IPS DF 19.7 (cell line): Measurements from ENCODE around the gene MAP3K8.
"Not testable (repeated sequence)": the region's sequence is repeated elsewhere in the genome, so short reads cannot be mapped to it uniquely, and the experiment has no call there.

Experiments used
- DNase-seq: peaks from one replicate; pipeline ENCODE4 v3.0.0-alpha.2; 2013; ENCODE audit warnings: low read depth, low spot score

Gene MAP3K8

GRCh38 chr10:30447125-30447799, 13.3 kb downstream of the MAP3K8 start:
- no peak for DNase-seq

DNA sequence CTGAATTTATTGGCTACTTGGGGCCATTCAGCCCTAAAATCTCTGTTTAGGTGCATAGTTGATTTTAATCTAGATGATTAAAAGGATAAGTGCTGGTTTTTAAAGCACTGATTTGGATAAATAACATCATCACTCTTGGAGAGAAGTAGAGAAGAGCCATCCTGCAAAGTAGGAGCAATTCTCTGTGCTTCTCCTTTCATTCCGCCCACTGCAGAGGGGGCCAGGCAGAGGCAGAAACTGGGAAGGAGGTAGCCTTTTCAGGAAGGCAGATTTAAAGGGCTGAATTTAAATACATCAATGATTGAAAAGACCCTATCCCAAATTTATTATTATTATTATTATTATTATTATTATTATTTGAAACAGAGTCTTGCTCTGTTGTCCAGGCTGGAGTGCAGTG, 14.1 kb downstream of the MAP3K8 start:
- no peak for DNase-seq

DNA sequence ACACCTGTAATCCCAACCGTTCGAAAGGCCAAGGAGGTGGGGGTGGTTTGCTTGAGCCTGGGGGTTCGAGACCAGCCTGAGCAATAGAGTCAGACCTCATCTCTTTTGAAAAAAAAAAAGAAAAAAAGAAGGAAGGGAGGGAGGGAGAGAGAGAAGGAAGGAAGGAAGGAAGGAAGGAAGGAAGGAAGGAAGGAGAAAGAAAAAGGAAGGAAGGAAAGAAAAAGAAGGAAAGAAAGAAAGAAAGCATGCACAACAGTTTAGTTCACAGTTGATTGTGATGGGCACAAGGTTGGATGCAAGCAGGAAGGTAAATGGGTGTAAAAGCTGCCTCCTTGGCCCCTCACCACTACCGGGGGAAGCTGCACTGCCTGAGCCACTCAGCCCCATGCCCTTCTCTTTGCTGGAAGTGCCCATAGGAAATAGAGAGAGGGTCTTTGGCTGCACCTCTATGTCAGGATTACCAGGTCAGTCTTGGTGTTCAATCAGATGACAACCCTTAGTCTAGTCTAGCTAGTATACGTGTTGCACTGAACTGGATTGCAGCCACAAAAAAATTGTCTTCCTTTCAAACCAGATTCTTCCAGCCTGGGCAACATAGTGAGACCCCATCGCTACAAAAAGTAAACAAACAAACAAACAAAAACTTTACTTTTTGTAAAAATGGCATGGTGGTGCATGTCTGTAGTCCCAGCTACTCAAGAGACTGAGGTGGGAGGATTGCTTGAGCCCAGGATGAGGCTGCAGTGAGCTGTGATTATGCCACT, 20.0 kb downstream of the MAP3K8 start:
- DNase-seq, result no peak

- DNase-seq, result no peak
Observed at GRCh38 chr10:30454744-30455510, 20.9 kb downstream of the MAP3K8 start.

DNA sequence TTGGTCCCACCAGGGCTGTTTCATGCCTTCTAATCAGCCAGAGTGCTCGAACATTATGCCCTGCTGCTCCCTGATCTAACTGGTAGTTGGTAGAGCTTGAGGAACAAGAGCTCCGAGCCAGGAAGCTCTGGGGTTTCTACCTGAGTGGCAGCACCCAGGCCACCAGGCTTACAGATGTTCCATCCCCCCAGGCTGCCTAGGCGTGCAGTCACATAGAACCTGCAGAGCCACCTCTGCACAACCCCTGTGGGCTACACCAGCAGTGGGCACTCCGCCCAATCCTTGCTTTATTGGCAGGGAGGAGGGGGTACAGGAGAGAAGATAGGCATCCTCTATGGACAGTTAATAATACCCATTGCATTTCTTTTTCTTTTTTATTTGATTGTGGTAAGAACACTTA, 21.8 kb downstream of the MAP3K8 start:
- DNase-seq, result no peak

DNA sequence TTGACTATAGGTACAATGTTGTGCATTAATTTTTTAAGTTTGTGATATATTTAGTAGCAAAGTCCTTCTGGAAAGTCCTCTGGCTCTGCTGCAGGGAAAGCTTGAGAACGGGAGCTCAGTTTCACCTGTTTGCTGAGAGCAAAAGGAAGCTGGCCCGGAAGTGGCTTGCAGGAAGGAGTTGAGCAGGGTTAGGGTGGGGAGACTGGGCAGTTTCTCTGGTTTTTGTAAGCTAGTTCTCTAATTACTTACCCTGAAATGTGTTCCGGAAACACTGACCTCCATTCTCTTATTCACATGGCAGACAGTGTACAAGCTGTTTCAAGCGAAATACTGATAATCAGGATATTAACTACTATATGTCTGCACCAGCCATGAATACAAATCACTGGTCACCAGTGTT, 22.3 kb downstream of the MAP3K8 start:
- DNase-seq, result no peak

GRCh38 chr10:30459283-30459682, 25.3 kb downstream of the MAP3K8 start:
- DNase-seq, result no peak

- DNase-seq, result no peak
Observed at GRCh38 chr10:30460121-30460520, 26.1 kb downstream of the MAP3K8 start.

DNA sequence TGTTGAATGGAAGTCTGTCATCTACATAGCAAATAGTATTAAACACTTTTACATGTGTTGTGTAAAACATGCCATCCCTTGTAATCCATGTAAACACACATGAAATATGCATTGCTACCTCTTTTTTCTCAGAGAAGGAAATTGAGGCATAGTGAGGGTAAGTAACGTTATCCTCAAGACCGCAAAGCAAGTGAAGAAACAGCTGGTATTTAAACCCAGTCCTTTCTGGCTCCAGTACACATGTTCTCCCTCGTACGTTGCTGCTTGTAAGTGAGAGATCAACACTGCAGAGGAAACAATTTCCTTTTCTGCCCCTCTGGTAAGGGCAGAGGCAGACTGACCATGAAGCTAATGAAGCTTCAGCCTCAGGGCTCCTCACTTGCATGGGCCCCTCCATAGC, 28.5 kb downstream of the MAP3K8 start:
- DNase-seq, result no peak

DNA sequence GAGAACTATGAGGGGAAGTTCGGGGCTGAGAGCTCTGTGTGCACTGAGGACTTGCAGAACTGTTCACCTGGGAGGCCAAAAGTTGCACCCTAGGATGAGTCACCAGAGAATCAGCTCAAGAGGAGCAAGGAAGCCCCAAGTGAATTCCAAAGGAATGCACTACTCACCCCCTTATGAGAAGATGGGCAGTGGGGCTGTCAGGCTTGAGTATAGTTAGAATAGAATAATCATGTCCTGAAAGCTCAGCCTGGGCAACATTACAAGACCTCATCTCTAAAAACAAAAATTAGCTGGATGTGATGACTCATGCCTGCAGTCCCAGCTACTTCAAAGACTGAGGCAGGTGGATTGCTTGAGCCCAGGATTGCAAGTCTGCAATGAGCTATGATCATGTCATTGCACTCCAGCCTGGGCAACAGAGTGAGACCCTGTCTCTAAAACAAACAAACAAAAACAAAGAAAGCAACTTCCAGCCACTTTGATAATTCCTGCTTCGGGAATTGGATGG, 30.0 kb downstream of the MAP3K8 start:
- no peak for DNase-seq

DNA sequence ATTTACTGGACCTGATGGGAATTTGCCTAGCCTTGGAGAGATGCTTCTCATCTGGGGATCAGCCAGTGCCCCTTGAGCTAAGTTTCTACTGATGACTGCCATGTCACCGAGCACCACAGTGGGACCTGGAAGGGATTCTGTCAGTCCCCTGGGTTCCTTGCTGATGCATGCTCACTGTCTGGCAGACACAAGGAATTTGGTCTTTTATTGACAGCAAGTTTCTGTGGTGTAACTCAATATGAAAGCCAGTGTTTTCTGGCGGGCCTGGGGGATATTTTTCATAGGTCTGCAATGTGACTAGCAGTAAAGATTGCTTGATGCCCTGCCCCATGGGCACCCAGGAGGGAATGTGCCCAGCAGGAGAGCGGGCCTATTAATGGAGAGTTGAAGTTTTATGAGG, 30.7 kb downstream of the MAP3K8 start:
- DNase-seq, result no peak

DNA sequence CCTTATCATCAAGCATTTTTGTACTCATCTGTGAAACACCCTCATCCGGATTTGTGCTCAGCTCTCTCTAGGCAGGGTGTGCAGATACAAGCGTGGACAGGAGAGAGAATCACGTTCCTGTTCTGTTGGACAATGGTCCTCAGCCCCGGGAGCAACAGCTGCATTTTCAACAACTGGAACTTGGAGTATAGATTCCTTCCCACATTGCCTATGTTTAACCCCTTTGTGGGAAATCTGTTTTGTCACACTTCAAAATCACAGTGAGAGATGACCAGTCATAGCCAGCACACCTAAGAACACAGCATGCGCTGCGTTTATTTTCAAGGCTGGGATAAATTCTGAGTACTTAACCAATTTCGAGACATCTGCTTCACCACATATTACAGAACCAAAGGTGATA, 32.5 kb downstream of the MAP3K8 start:
- no peak for DNase-seq

DNA sequence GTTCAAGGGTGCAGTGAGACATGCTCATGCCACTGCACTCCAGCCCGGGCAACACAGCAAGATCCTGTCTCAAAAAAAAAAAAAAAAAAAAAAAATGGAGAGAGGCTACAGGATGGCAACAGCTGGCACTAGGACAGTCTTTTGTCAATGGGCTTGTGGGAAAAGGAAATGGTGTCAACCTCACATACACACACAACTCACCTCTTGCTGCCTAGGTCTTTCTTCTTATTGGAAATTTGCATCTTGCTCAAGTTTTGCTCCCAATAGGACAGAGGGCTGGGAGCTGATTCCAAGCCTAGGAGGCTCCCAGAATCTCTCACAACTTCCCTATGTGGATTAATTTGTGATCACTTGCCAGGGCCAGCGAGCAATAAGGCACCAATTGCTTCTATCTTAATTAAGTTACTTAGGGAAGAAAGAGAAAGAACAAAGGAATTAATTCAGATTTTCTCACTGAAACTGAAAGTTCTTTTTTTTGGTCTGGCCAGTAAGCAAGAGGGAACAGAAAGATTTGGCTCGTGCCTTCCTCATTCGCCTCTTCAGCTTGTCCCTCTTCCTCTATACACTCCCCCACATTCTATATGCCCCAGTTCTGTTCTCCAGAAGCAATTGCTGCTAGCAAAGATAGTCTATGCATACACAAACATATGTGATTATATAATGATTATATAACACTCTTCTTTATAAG, 33.8 kb downstream of the MAP3K8 start:
- DNase-seq, result no peak

- no peak for DNase-seq
Observed at GRCh38 chr10:30472414-30473155, 38.6 kb downstream of the MAP3K8 start.

GRCh38 chr10:30475515-30475914, 41.5 kb downstream of the MAP3K8 start:
- DNase-seq, result not testable (repeated sequence)

DNA sequence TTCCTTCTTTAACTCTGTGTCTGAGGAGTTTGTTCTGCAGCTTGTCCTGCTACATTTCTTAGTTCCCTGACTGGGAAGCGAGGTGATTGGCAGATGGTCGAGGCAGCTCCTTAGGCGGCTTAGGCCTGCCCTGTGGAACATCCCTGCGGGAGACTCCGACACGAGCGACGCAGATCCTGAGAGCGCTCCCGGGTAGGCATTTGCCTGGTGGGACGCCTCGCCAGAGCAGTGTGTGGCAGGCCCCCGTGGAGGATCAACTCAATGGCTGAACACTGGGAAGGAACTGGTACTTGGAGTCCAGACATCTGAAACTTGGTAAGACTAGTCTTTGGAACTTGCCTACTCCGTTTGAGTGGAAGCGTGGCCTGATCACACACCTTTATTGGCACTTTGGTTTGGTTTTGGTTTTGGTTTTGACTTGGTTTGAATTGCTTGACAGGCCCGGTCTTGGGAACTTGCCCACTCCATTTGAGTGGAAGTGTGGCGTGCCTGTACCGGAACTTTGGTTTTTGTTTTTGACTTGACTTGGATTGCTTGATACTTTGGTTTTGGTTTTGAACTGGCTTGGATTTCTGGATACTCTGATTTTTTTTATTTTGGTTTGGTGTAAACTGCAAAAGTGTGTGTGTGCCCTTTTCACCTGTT, 42.6 kb downstream of the MAP3K8 start:
- DNase-seq, result no peak

- not testable (repeated sequence) for DNase-seq
Observed at GRCh38 chr10:30479513-30479912, 45.5 kb downstream of the MAP3K8 start.

DNA sequence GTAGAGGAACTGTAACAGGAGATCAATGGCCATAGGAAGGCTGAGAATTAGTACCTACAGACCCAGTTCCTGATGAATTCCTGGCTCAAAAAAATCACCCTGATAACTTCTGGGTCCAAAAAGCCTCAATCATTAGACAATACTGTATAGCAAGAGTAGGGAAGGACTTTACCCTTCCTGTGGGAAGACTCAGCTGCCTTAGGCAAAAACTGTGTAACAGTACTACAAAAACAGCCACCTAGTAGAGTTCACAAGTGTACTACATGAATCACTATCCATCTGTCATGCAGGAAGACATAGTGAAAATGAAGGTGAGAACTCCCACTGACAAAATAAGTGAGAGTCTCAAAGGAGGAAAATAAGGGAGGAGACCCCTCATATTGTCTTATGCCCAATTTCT, 47.6 kb downstream of the MAP3K8 start:
- DNase-seq, result no peak

- no peak for DNase-seq
Observed at GRCh38 chr10:30488316-30488715, 54.3 kb downstream of the MAP3K8 start.

GRCh38 chr10:30489346-30489745, 55.4 kb downstream of the MAP3K8 start:
- no peak for DNase-seq
